DND-41 (cell line): ENCODE measurements around the gene PDCD11.

ENCODE experiments used
- ATAC-seq: fragments of 200-7000 bp; cut with Tn5 transposase; 3 replicates; pipeline ENCODE4 v1.9.1; 2021; ENCODE audit warnings: low read depth; ENCODE audit not compliant: insufficient read depth
- DNase-seq: peaks from one replicate; pipeline ENCODE4 v3.0.0-alpha.2; 2020
- H2AFZ ChIP-seq: 2 replicates; pipeline ENCODE4 v1.6.0; 2012; ENCODE audit warnings: low read depth, low read length
- H3K27ac ChIP-seq: 2 replicates; pipeline ENCODE4 v1.5.1; 2012; ENCODE audit warnings: low read length, inconsistent platforms
- H3K27me3 ChIP-seq: fragments of 200-600 bp; sonication (generic); 2 replicates; pipeline ENCODE4 v1.6.0; 2012; ENCODE audit warnings: low read length, mild to moderate bottlenecking, inconsistent platforms; ENCODE audit not compliant: insufficient read depth, poor library complexity
- H3K36me3 ChIP-seq: 2 replicates; pipeline ENCODE4 v1.5.1; 2012; ENCODE audit warnings: low read length, inconsistent platforms; ENCODE audit not compliant: insufficient read depth
- H3K4me1 ChIP-seq: 2 replicates; pipeline ENCODE4 v1.5.1; 2012; ENCODE audit warnings: mild to moderate bottlenecking, low read length; ENCODE audit not compliant: insufficient read depth
- H3K4me2 ChIP-seq: 2 replicates; pipeline ENCODE4 v1.6.0; 2012; ENCODE audit warnings: mild to moderate bottlenecking, moderate library complexity, low read length, inconsistent platforms; ENCODE audit not compliant: insufficient read depth
- H3K4me3 ChIP-seq, 2 experiments: fragments of 200-600 bp in 1 of 2; shearing (Covaris generic) in 1 of 2; 2 replicates each; pipeline ENCODE4 v1.5.1; 2012 to 2016; ENCODE audit warnings: inconsistent platforms in 2 of 2, low read length in 2 of 2, mild to moderate bottlenecking in 2 of 2, low read depth in 1 of 2, moderate library complexity in 1 of 2
- H3K79me2 ChIP-seq: 2 replicates; pipeline ENCODE4 v1.6.0; 2012; ENCODE audit warnings: low read length, inconsistent platforms; ENCODE audit not compliant: insufficient read depth
- H3K9ac ChIP-seq: 2 replicates; pipeline ENCODE4 v1.6.0; 2012; ENCODE audit warnings: low read depth, mild to moderate bottlenecking, inconsistent platforms, low read length, moderate library complexity
- H3K9me3 ChIP-seq: 2 replicates; pipeline ENCODE4 v1.5.1; 2012; ENCODE audit warnings: low read length, moderate library complexity, mild to moderate bottlenecking, inconsistent platforms; ENCODE audit not compliant: insufficient read depth, severe bottlenecking
- H4K20me1 ChIP-seq: 2 replicates; pipeline ENCODE4 v1.6.0; 2012; ENCODE audit warnings: low read length; ENCODE audit not compliant: insufficient read depth
- CTCF ChIP-seq: IDR thresholded peaks from 2 replicates; pipeline ENCODE4 v1.5.1; 2012; ENCODE audit warnings: borderline replicate concordance, low read length, moderate library complexity, mild to moderate bottlenecking; ENCODE audit not compliant: poor library complexity, severe bottlenecking; ENCODE audit errors: extremely low read depth
- EZH2 ChIP-seq: IDR thresholded peaks from 3 replicates; pipeline ENCODE4 v1.6.1; 2012; ENCODE audit warnings: borderline replicate concordance, low read depth, mild to moderate bottlenecking, moderate library complexity, low read length, inconsistent platforms; ENCODE audit not compliant: severe bottlenecking

PDCD11 gene

GRCh38 chr10:103433858-103434257, 37.4 kb downstream of the PDCD11 start:
- H3K4me2 ChIP-seq: no peak overlapping the region
- peaks cover 87% of the 10 kb centered on the region for H3K36me3 ChIP-seq
- 0 out of 2 replicates have a peak, but pooled peaks cover 1% of the 10 kb centered on the region for H3K79me2 ChIP-seq
- no peak overlapping the region for H3K27ac ChIP-seq
- H3K27me3 ChIP-seq: no peaks in the 10 kb centered on the region
- no peaks in the 10 kb centered on the region for H3K9me3 ChIP-seq
- H3K9ac ChIP-seq: no peak overlapping the region
- H4K20me1 ChIP-seq: peaks cover 8% of the 10 kb centered on the region; the same call in 1 of the 2 replicates
- peaks cover 17% of the 10 kb centered on the region for H3K4me1 ChIP-seq
- no peak overlapping the region for H2AFZ ChIP-seq
- TF ChIP-seq CTCF: no peak
- no peak for TF ChIP-seq EZH2
- DNase-seq (no peak), ATAC-seq (no peak)
- H3K4me3 ChIP-seq: no peak overlapping the region

- DNase-seq (no peak), ATAC-seq (no peak)
- H3K9ac ChIP-seq: no peak overlapping the region
- 0 out of 2 replicates have a peak, but pooled peaks cover 1% of the 10 kb centered on the region for H3K79me2 ChIP-seq
- no peak overlapping the region for H2AFZ ChIP-seq
- H3K27me3 ChIP-seq: no peaks in the 10 kb centered on the region
- H3K4me3 ChIP-seq: no peak overlapping the region
- peaks cover 10% of the 10 kb centered on the region; the same call in 1 of the 2 replicates for H4K20me1 ChIP-seq
- no peak overlapping the region for H3K4me2 ChIP-seq
- H3K36me3 ChIP-seq: peaks cover 94% of the 10 kb centered on the region
- TF ChIP-seq EZH2: no peak
- TF ChIP-seq CTCF: no peak
- H3K27ac ChIP-seq: no peak overlapping the region
- H3K9me3 ChIP-seq: no peaks in the 10 kb centered on the region
- H3K4me1 ChIP-seq: no peaks in the 10 kb centered on the region
These were observed 43.4 kb downstream of the PDCD11 start for GRCh38 chr10:103439776-103440175.

GRCh38 chr10:103440416-103440815, 44.0 kb downstream of the PDCD11 start:
- TF ChIP-seq EZH2 (no peak), CTCF (no peak)
- H3K4me1 ChIP-seq: no peaks in the 10 kb centered on the region
- H3K9ac ChIP-seq: no peak overlapping the region
- no peak overlapping the region for H3K27ac ChIP-seq
- H3K4me3 ChIP-seq: no peak overlapping the region
- H3K27me3 ChIP-seq: no peaks in the 10 kb centered on the region
- no peak for DNase-seq
- H3K9me3 ChIP-seq: no peaks in the 10 kb centered on the region
- 0 out of 3 replicates have a peak, but pooled peaks have one; percentile 22 for ATAC-seq
- H2AFZ ChIP-seq: no peak overlapping the region
- H3K79me2 ChIP-seq: no peaks in the 10 kb centered on the region
- peaks cover 12% of the 10 kb centered on the region; the same call in 1 of the 2 replicates for H4K20me1 ChIP-seq
- H3K4me2 ChIP-seq: no peak overlapping the region
- peaks cover 95% of the 10 kb centered on the region for H3K36me3 ChIP-seq

- no peaks in the 10 kb centered on the region for H3K4me1 ChIP-seq
- peaks cover 97% of the 10 kb centered on the region for H3K36me3 ChIP-seq
- H3K27me3 ChIP-seq: no peaks in the 10 kb centered on the region
- no peak overlapping the region for H3K4me3 ChIP-seq
- no peak overlapping the region for H3K4me2 ChIP-seq
- no peaks in the 10 kb centered on the region for H3K79me2 ChIP-seq
- H3K9ac ChIP-seq: no peak overlapping the region
- H3K9me3 ChIP-seq: no peaks in the 10 kb centered on the region
- TF ChIP-seq EZH2 (no peak), CTCF (no peak)
- no peak for DNase-seq
- ATAC-seq: no peak
- H4K20me1 ChIP-seq: peaks cover 13% of the 10 kb centered on the region; the same call in 1 of the 2 replicates
- no peak overlapping the region for H2AFZ ChIP-seq
- H3K27ac ChIP-seq: no peak overlapping the region
These were observed 44.8 kb downstream of the PDCD11 start for GRCh38 chr10:103441206-103441605.
